G401 (cell line): ENCODE results near the gene PRDX4. TPM values are rescaled to one million over a fixed set of nuclear protein-coding genes. Genes with fewer than 3 reads are reported as not detected.
"Not testable (repeated sequence)": the region's sequence is repeated elsewhere in the genome, so short reads cannot be mapped to it uniquely, and the experiment has no call there.

ENCODE experiments used
- DNase-seq: peaks from one replicate; pipeline ENCODE4 v3.0.0-alpha.2; 2015; ENCODE audit warnings: low spot score
- in situ Hi-C: cut with HindIII; loops from 2 replicates; pipeline ENCODE4 v1.10.0; 2016; ENCODE audit warnings: low sequenced_read_pairs, mixed read lengths
- total RNA-seq: library from RNA; depleted of rRNA; stranded (reverse); fragments of >200 nt; shearing (Covaris generic); gene quantifications from 2 replicates; pipeline ENCODE4 v1.2.3, GENCODE V29; 2014; rRNA removed

Gene PRDX4
- total RNA-seq: 212 and 217 TPM in 2 replicates

DNA sequence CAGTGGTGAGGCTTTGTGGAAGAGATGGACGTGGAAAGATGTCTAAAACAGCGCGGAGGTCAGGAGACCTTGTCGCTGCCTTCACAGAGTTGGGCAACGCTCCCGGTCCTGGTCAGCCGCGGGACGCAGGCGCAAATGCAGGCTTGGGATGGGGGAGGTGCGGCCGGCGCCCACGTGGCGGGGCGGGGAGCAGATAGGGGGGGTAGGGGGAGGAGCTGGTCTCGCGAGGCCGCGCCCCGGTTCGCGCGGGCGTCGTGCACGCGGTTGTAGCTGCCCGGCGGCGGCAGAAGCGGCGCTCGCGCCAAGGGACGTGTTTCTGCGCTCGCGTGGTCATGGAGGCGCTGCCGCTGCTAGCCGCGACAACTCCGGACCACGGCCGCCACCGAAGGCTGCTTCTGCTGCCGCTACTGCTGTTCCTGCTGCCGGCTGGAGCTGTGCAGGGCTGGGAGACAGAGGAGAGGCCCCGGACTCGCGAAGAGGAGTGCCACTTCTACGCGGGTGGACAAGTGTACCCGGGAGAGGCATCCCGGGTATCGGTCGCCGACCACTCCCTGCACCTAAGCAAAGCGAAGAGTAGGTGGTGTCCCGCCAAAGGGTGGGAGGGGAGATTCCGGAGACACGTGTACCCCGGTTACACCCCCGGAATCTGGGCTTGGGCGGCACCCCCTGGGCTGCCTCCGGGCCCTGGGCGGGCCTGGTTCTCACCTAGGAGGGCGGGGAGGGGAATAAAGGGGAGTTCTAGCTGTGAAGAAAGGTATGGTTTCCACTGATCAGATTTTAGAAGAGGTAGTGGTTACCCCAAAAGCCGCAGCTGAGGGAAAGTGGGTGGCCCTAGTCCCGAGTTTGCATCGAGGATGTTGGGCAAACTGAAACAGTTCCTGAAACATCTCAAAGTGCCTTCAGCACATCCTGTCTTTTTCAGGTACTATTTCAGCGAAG lies at the start of gene PRDX4:
PRDX4 (plus strand) TSS at position 255 of the 939 bp plus-strand sequence; CDS start at position 333, 78 bp downstream.
- DNase-seq: peak; percentile 84
- in situ Hi-C loops: no loop called here

DNA sequence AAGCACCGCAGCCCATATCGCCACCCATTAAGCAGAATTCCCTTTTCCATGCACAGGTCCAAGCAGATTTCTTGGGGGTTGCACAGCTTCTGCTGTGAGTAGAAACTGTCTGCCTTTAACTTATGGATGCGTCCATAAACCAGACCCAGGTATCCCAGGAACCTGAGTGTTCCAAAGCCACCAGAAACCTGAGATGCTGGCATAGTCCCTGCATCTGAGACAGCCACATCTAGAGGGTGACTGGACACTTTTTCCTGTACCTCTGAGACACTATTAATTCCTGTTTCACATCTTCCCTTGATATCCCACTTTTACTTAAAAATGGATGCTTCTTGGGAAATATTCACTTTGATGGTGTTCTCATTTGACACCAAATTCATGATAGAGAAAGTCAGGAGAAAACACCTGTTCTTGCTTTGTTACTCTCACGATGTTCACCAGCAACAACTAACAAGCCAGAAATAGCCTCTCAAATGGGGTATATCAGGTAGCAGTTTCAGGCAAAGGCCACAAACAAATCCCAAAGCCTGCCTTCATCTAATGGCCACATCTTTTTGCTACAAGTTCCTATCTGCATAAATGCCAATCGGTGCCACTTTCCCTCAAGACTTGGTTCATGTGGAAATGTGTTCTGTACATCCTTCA lies 45.5 kb upstream of the PRDX4 start:
- DNase-seq: no peak
- in situ Hi-C loops: no loop called here

DNA sequence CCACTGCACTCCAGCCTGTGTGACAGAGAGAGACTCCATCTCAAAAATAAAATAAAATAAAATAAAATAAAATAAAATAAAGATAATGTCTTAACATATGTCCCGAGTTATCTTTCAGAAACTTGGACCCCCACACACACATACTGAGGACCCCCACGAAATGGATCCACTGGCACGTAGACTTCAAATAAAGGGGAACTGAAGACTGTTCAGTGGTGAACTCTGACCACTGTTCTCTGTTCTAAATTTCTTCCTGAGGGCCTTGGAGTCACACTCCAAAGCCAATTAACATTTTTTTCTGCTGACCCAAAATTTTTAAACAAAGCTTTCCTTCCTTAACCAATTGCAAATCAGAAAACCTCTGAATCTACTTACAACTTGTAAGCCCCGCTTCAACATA lies 43.5 kb upstream of the PRDX4 start:
- in situ Hi-C loops: no loop called here

DNA sequence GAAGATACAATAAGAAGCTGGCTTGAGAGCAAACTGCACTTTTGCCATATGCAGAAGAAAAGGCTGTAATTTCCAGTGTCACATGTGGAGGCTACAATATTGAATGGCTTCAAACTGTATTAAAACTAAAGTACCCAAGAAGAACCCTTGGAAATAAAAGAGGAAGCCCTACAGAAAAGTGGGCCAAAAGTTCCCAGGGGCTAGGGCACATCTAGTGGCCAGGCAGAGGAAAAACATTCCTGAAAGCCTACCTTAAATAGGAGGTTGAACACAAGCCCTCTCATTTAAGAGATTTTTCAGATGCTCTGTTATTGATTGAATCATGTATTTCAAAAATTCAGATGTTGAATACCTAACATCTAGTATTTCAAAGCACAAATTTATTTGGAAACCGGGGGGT lies 40.6 kb upstream of the PRDX4 start:
- in situ Hi-C loops: no loop called here
- DNase-seq: no peak

More for the DNA sequence above, 43.5 kb upstream of the PRDX4 start:
- DNase-seq: no peak

DNA sequence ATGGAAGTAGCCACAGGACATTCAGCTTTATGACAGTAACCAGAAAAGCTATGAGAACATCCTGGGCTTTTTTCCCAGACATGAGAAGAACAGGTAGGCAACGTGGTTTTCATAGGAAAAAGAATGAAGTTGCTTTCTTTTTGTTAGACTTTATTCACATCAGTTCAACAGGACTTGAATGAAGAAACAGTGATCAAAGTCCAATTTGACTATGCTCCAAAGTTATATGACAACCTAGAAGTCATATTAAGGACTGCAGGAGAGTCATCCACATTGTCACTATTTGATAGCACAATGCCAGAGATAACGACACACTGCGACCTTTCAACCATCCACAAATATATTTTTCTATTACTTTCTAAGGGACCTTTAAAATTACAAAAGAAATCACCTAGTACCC lies 39.2 kb upstream of the PRDX4 start:
- no peak for DNase-seq
- in situ Hi-C loops: no loop called here

DNA sequence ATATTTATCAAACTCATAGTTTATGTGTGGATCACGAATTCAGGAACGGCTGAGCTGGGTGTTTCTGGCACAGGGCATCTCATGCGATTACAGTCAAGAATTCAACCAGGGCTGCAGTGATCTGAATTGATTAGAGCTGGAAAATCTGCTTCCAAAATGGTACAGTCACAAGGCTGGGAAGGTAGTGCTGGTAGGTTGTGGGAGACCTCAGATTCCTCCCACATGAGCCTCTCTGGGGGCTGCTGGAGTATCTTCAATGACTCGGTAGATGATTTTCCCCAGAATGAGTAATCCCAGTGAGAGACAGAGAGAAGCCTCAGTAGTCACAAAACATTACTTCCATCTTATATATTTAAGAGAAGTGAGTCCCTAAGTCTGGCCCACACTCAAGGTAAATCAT lies 36.2 kb upstream of the PRDX4 start:
- DNase-seq: no peak
- in situ Hi-C loops: no loop called here

DNA sequence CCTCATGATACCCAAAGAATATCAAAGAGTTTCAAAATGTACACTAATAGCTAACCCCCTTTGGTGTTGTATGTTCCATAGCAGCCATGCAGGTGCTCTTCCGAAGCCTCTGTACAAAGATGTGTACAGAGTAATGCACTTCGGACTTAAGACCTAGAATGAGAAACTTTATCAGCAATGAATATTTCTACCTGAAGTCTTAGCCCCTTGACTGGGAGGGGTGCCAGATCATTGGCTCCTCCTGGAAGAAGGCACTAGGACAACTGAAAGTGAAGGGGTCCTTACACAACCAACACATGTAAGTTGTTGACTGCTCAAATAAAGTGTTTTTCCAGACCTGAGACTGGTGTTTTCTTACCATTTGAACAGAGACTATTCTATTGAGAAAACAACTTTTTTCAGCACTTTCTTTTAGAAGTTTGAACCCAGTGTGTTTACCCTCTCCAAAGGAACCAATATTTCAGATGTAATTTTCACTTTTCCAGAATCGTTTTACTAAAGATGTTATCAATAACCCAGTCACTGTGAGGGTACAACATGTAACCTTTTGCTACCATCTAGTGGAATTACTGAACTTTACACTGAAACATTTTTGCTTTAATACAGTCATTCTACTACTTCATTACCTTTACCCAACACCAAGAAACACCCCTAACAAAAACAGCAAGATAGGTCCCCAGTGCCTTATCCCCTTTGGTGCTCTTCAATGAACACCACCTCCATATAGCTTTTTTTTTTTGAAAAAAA lies 33.3 kb upstream of the PRDX4 start:
- in situ Hi-C loops: no loop called here

DNA sequence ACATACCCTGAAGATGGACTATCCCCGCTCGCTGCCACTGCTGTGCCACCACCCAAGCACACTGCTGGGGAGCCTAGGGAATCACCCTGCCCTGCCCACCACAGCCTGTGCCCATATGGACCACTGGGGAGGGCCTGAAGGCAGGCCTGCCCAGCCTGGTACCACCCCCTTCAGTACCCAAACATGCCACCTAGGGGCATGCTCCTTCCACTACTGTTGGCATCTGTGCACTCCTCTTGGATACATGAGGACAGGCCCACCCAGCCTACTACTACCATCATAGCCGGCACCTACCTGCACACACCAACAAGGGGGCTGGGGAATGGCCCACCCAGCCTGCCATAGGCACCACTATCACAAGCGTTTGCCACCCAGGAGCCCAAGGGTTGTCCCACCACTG lies 30.1 kb upstream of the PRDX4 start:
- no peak for DNase-seq
- in situ Hi-C loops: no loop called here

More for the DNA sequence above, 33.3 kb upstream of the PRDX4 start:
- peak; percentile 1 for DNase-seq

DNA sequence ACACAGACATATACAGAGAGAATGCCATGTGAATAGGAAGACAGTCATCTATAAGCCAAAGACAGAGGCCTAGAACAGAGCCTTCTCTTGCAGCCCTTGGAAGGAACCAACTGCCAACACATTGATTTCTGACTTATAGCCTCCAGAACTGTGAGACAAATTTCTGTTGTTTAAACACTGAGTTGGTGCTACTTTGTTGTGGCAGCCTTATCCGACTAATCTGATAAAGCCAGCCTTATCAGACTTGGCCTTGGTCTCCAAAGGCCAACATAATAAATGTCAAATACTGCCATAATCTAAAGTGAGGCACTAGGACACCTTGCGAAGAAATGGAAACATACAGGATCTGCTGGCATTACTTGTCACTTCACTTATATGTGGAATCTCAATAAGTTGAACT lies 24.3 kb upstream of the PRDX4 start:
- DNase-seq: no peak
- in situ Hi-C loops: no loop called here

DNA sequence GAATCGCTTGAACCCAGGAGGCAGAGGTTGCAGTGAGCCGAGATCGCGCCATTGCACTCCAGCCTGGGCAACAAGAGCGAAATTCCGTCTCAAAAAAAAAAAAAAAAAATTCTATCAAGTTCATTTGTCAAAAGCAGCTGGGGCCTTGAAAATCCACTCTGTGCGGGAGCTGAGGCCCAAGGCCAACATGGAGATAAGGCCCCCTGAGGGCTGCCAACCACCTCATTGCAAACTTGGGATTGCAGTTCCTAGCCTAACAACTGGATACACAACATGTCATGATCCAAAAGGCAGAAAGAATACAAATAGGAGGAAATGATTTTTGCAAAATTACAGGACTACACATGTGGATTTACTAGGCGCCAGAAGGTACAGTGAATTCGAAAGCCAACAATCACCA lies 22.5 kb upstream of the PRDX4 start:
- DNase-seq: no peak
- in situ Hi-C loops: no loop called here

DNA sequence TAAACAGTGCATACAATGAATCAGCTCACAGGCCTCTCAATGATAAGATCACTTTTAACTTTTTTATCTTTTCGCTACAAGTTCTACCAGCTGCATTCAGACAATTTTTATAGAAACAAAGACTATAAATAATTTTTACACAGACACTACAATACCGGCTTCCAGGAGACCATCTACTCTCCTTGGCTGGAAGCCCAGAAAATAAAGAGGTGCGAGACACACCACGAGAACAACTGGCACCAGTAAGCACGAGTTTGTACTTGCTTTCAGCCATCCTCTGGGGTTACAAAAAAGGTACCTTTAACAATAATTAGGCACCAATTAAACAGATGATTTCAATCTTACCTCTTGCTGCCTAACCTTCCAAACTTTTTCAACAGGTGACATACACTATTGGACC lies 11.2 kb upstream of the PRDX4 start:
- DNase-seq: no peak
- in situ Hi-C loops: no loop called here

DNA sequence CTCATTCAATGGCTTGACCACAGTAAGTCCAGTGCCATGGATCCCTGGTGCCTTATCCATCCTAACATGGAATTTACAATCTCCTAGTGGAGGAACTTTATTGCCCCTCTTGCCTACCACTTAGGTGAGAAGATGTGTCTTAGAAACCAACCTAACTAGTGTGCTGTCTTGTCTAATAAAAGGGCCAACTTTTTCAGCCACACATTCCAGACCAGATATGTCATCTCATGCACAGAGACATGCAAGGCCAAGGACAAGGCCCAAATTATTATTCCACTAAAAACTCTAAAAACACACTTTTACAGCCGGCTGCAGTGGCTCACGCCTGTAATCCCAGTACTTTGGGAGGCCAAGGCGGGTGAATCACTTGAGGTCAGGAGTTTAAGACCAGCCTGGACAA lies 10.6 kb upstream of the PRDX4 start:
- DNase-seq: no peak
- in situ Hi-C loops: no loop called here

DNA sequence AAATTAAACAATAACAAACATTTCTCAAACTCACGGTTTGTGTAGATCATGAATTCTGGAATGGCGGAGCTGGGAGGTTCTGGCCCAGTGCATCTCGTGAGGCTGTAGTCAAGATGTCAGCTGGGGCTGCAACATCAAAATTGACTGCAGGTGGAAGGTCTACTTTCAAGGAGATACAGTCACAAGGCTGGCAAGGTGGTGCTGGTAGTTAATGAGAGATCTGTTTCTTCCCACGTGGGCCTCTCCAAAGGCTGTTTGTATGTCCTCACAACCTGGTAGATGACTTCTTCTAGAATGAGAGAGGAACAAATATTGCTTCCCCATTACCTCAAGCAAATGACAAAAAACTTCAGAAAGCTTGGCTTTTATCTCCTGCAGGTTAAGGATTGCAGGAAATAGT lies 8.0 kb upstream of the PRDX4 start:
- in situ Hi-C loops: no loop called here
- no peak for DNase-seq

DNA sequence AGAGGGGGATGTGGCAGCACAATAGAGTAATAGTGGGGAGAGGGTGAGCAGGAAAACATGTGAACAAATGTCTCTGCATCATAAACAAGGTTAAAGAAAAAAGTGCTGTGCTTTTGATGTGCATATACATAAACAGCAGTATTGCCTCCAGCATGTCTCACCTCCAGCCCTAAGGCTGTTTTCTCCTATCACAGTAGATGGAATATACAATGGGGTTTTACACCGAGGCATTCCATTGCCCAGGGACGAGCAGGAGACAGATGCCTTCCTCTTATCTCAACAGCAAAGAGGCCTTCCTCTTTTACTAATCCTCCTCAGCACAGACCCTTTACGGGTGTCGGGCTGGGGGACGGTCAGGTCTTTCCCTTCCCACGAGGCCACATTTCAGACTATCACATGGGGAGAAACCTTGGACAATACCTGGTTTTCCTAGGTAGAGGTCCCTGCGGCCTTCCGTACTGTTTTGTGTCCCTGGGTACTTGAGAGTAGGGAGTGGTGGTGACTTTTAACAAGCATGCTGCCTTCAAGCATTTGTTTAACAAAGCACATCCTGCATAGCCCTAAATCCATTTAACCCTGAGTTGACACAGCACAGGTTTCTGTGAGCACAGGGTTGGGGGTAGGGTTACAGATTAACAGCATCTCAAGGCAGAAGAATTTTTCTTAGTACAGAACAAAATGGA lies 7.1 kb upstream of the PRDX4 start:
- in situ Hi-C loops, DNase-seq: not testable (repeated sequence)

DNA sequence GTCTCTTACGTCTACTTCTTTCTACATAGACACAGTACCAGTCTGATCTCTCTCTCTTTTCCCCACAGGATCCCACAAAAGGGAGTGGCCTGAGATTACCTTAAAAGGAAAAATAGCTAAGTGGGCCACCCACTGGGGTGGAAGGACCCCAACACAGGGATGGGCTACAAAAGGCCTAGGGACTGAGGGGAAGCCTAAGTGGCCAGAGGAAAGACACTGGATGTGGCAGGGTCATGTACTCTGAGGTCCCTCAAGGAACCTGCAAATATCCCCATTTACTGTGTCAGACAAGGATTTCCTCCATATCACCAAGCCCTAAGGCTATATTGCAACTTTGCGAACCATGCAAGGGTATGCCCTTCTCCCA lies 6.5 kb upstream of the PRDX4 start:
- DNase-seq: no peak
- in situ Hi-C loops: no loop called here

DNA sequence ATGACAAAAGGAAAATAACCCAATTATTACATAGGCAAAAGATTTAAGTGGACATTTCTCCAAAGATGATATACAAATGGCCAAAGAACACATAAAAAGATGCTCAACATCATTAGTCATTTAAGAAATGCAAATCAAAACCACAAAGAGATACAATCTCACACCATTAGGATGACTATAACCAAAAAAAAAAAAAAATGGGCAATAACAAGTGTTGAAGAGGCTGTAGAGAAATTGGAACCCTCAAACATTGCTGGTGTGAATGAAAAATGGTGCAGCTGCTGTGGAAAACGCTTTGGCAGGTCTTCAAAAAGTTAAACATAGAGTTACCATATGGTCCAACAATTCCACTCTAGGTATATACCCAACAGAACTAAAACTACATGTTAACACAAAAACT lies 5.6 kb upstream of the PRDX4 start:
- in situ Hi-C loops: no loop called here

DNA sequence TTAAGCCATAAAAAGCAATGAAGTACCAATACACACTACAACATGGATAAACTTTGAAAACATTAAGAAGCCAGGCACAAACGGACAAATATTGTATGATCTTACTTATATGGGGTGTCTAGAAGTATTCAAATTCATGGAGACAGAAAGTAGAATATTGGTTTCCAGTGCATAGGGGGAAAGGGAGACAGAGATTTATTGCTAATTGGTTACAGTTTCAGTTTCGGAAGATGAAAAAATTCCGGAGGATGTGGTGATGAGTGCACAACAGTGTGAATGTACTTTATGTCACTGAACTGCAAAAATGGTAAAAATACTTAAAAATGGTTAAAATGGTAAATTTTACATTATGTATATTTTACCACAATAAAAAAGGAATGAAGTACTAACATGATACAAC lies 5.1 kb upstream of the PRDX4 start:
- no peak for DNase-seq
- in situ Hi-C loops: no loop called here

More for the DNA sequence above, 5.6 kb upstream of the PRDX4 start:
- no peak for DNase-seq

DNA sequence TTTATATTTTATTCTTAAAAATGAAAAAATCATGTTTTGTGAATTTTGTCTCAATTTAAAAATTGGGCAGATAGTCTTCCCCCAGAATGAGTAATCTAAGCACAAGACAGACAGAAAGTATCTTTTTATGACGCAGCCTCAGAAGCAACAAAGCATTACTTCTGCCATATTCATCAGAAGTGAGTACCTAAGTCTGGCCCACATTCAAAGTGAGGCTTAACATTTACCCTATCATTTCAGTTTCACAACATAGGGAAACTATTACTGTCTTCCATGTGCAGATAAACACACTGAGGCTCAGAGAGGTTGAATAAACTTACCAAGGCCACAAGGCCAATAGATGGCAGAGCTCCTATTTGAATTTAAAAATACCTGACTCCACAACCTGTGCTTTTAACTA lies 4.4 kb upstream of the PRDX4 start:
- no peak for DNase-seq
- in situ Hi-C loops: no loop called here

DNA sequence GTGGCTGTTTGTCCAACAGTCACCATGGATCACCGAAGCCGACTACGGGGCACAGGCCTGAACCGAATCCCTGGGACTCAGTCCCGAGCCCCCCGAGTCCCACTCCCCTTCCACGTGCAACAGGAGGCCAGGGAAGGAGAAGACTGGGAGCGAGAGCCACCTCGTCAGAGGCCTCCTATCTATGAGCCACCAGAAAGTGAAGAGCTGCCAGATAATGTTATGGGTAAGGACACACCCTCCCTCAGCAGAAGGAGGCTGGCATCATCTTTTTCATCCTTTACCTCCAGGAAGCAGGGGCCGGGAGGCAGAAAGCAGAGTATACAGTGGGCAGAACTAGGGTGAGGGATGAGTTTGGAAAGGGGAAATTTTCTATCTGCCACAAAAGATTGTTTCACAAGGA lies 2.8 kb upstream of the PRDX4 start:
- DNase-seq: no peak
- in situ Hi-C loops: no loop called here
